ENCODE data around the gene RAD51B. TPM values are rescaled to one million over a fixed set of nuclear protein-coding genes. Genes with fewer than 3 reads are reported as not detected.

RAD51B gene
- total RNA-seq, 1 donor from 2014 or later, result 28.5 TPM

DNA sequence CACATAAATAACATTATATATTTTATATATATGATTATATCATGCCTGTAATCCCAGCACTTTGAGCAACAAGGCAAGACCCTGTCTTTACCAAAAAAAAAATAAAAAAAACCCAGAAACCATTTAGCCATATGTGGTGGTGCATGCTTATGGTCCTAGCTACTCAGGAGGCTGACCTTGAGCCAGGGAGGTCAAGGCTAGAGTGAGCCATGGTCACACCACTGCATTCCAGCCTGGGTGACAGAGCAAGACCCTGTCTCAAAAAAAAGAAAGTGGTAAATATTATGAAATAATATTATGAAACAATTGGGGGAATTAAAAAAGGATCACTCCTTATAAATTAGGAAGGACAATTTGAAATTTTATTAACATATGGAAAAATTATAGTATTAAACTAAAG, 16.0 kb downstream of the RAD51B start:
- Histone ChIP-seq H3K36me3 (no peaks in the 10 kb centered on the region), H3K9me3 (no peaks in the 10 kb centered on the region), H3K4me3 (no peak overlapping the region), H3K27me3 (no peaks in the 10 kb centered on the region), H3K4me1 (no peaks in the 10 kb centered on the region), H3K27ac (no peak overlapping the region)
- no peak for DNase-seq (ENCODE audit: extremely low spot score in 2 of 2)
- intact Hi-C loops (cut with DNase I), result no loop called here
- no peak for TF ChIP-seq POLR2AphosphoS5 (IDR thresholded peaks at IDR 0.05; ENCODE audit: insufficient read depth in 1 of 2, low read depth in 1 of 2)
- TF ChIP-seq POLR2A (IDR thresholded peaks at IDR 0.05), result no peak
- TF ChIP-seq CTCF (IDR thresholded peaks at IDR 0.05), result no peak

DNA sequence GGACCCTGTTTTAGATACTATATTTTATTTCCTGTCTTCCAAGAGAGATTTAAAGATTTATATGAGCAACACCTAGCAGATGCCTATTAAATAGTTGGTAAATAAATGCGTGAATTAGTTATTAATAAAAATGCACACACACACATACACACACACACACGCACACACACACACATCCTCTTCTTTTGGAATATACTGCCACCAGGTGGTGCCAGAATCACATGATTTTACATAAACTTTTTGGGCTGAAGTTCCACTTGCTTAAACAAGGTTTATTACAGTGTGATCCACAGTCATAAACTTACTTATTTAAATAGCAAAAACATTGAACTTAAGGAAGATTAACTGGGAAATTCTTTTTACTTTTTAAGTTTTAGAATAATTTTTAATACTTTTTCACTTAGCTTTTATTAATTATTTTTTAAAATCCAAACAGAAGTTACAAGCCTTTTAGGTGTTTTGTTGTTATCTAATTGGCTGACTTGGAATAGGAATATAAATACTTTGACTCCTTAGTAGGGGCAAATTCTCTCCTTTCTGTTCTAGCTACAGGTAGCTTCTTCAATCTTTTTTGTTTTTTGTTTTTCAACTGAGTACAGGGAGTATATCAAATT, 17.5 kb downstream of the RAD51B start:
- no peak overlapping the region for H3K27ac ChIP-seq
- no peaks in the 10 kb centered on the region for H3K27me3 ChIP-seq
- TF ChIP-seq CTCF (IDR thresholded peaks at IDR 0.05) (peak; percentile 30 to 54 (median 50)), POLR2A (IDR thresholded peaks at IDR 0.05) (no peak), POLR2AphosphoS5 (IDR thresholded peaks at IDR 0.05; ENCODE audit: insufficient read depth in 1 of 2, low read depth in 1 of 2) (peak in 1 of 2 donors; percentile 9)
- DNase-seq (ENCODE audit: extremely low spot score in 2 of 2), result no peak
- no peak overlapping the region for H3K4me3 ChIP-seq
- H3K36me3 ChIP-seq, result no peaks in the 10 kb centered on the region
- intact Hi-C loops (cut with DNase I), result no loop called here
- H3K9me3 ChIP-seq, result no peaks in the 10 kb centered on the region
- H3K4me1 ChIP-seq, result no peaks in the 10 kb centered on the region

DNA sequence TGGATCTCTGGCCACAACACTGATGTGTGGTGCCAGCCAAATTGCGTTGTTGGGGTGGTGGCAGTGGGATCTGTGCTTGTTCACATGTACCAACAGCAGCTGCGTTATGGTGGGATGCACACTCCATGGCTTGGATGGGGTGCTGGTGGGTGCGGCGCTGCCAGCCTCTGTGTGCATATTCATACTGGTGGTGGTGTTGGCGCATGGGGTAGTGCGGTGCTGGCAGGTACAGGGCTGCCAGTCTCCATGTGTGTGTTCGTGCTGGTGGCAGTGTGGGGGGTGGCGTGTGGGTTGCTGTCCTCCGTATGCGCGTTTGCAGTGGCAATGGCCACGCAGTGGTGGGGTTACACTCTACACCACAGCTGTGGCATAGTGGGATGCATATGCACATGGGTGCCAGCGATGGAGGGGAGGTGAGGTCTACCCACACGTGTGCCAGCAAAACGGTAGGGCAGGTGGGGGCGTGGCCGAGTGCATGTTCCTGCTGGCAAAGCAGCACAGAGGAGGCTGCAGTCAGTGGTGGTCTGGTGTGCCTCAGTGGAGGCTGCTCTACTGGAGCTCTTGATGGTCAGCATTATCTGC, 26.5 kb downstream of the RAD51B start:
- H3K9me3 ChIP-seq, result no peaks in the 10 kb centered on the region
- no peaks in the 10 kb centered on the region for H3K36me3 ChIP-seq
- intact Hi-C loops (cut with DNase I), result no loop called here
- no peak for DNase-seq (ENCODE audit: extremely low spot score in 2 of 2)
- TF ChIP-seq CTCF (IDR thresholded peaks at IDR 0.05), result no peak
- TF ChIP-seq POLR2AphosphoS5 (IDR thresholded peaks at IDR 0.05; ENCODE audit: insufficient read depth in 1 of 2, low read depth in 1 of 2), result no peak
- TF ChIP-seq POLR2A (IDR thresholded peaks at IDR 0.05), result no peak
- no peaks in the 10 kb centered on the region for H3K27me3 ChIP-seq
- no peak overlapping the region for H3K4me3 ChIP-seq
- no peaks in the 10 kb centered on the region for H3K4me1 ChIP-seq
- H3K27ac ChIP-seq, result no peak overlapping the region

DNA sequence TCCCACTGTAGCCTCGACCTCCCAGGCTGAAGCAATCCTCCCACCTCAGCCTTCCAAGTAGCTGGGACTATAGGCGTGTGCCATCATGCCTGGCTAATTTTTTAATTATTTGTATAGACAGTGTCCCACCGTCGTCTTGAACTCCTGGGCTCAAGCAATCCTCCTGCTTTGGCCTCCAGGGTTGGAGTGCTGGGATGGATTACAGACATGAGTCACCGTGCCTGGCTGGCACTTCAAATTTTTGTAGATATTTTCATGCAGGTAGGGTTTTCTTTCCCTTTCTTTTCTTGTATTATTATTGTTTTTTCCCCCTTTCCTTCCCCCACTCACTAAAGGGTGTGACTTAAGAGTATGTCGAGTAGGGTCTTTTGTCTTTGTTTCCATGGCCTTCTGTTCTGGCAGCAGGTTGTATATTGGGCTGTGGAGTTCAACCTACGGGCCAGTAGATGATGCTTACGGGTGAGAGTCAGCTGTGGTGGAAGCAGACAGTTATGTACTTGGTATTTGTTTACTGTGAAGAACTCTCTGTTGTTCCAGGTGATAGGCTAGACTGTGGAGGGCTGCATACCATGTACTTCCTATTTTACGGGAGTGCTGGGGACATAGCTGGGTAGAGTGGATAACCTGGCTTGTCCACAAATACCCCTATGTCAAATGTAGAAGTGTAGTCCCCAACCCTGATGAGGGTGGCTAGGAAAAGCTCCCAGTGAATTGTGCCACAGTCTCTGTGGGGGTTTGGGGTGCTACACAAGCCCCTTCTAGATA, 30.7 kb downstream of the RAD51B start:
- no peak overlapping the region for H3K4me3 ChIP-seq
- intact Hi-C loops (cut with DNase I), result no loop called here
- TF ChIP-seq POLR2A (IDR thresholded peaks at IDR 0.05) (no peak), POLR2AphosphoS5 (IDR thresholded peaks at IDR 0.05; ENCODE audit: insufficient read depth in 1 of 2, low read depth in 1 of 2) (no peak), CTCF (IDR thresholded peaks at IDR 0.05) (no peak)
- DNase-seq (ENCODE audit: extremely low spot score in 2 of 2), result no peak
- no peaks in the 10 kb centered on the region for H3K9me3 ChIP-seq
- no peaks in the 10 kb centered on the region for H3K27me3 ChIP-seq
- no peaks in the 10 kb centered on the region for H3K36me3 ChIP-seq
- H3K4me1 ChIP-seq, result no peaks in the 10 kb centered on the region
- H3K27ac ChIP-seq, result no peak overlapping the region

Measured in vagina (tissue), 2 donors.